ENCODE data around the gene MT1H. TPM values are rescaled to one million over a fixed set of nuclear protein-coding genes. Genes with fewer than 3 reads are reported as not detected.

MT1H gene
- total RNA-seq, 1 experiment from 2014 or later, result not detected

- Histone ChIP-seq H3K4me1 (ENCODE audit: control insufficient read depth in 1 of 2, insufficient read depth in 2 of 2, low read length in 2 of 2) (no peaks in the 10 kb centered on the region), H3K4me3 (replicated peaks in 1 of 2; ENCODE audit: low read depth in 1 of 2, low read length in 2 of 2) (no peak within 1 kb of the TSS), H3K9ac (ENCODE audit: low read length) (no peak within 1 kb of the TSS), H3K27ac (ENCODE audit: low read depth, low read length) (no peak within 1 kb of the TSS), H3K9me2 (ENCODE audit: insufficient read depth) (no peaks in the 10 kb centered on the region), H3K79me2 (ENCODE audit: insufficient read depth, low read length) (no peaks in the 10 kb centered on the region), H3K27me3 (ENCODE audit: insufficient read depth, low read length) (no peaks in the 10 kb centered on the region), H3K9me3 (ENCODE audit: control insufficient read depth in 1 of 2, insufficient read depth in 1 of 2, low read depth in 1 of 2, low read length in 2 of 2) (no peaks in the 10 kb centered on the region), H3K4me2 (ENCODE audit: low read length) (no peak within 1 kb of the TSS), H3K36me3 (ENCODE audit: control insufficient read depth in 1 of 2, insufficient read depth in 2 of 2, low read length in 2 of 2) (no peaks in the 10 kb centered on the region), H2AFZ (ENCODE audit: low read depth, low read length, poor library complexity, severe bottlenecking) (no peak within 1 kb of the TSS), H4K20me1 (ENCODE audit: insufficient read depth) (no peaks in the 10 kb centered on the region)
- TF ChIP-seq EZH2phosphoT487 (IDR thresholded peaks at IDR 0.05; ENCODE audit: borderline replicate concordance) (no peak), CEBPB (IDR thresholded peaks at IDR 0.05; ENCODE audit: low read depth) (no peak), SIN3A (IDR thresholded peaks at IDR 0.05; ENCODE audit: low read depth) (no peak), FOSL1 (IDR thresholded peaks at IDR 0.05; ENCODE audit: low read depth) (no peak), RAD21 (IDR thresholded peaks at IDR 0.05; ENCODE audit: low read depth) (no peak), POLR2AphosphoS5 (IDR thresholded peaks at IDR 0.05; ENCODE audit: low read depth, low read length) (no peak), JUND (IDR thresholded peaks at IDR 0.05) (no peak), YY1 (IDR thresholded peaks at IDR 0.05; ENCODE audit: extremely low read depth, insufficient replicate concordance, low read depth, low read length) (no peak), TCF7L2 (IDR thresholded peaks at IDR 0.05; ENCODE audit: borderline replicate concordance, extremely low read depth, insufficient read depth, insufficient read length) (no peak), SP1 (IDR thresholded peaks at IDR 0.05; ENCODE audit: low read depth) (no peak), ELF1 (IDR thresholded peaks at IDR 0.05; ENCODE audit: borderline replicate concordance, low read depth) (no peak), ZFX (IDR thresholded peaks at IDR 0.05) (no peak), ZNF274 (IDR thresholded peaks at IDR 0.05; ENCODE audit: low read depth, low read length) (no peak), CBX3 (IDR thresholded peaks at IDR 0.05; ENCODE audit: low read depth) (no peak), POLR2A (IDR thresholded peaks at IDR 0.05; ENCODE audit: borderline replicate concordance, extremely low read depth, insufficient read depth, insufficient read length) (no peak), ZBTB33 (IDR thresholded peaks at IDR 0.05; ENCODE audit: extremely low read depth, insufficient replicate concordance, low read length) (no peak), EZH2 (IDR thresholded peaks at IDR 0.05) (no peak)
- TF ChIP-seq, protein P1, sequence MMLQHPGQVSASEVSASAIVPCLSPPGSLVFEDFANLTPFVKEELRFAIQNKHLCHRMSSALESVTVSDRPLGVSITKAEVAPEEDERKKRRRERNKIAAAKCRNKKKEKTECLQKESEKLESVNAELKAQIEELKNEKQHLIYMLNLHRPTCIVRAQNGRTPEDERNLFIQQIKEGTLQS (IDR thresholded peaks at IDR 0.05), result no peak
- DNase-seq (ENCODE audit: low read depth, low spot score), result no peak
- ChIA-PET CTCF (no interaction called here), RAD21 (ENCODE audit: low non-redundant PET in 1 of 2, low total read pairs in 2 of 2, uncharacterized antibody in 2 of 2, unreplicated experiment in 2 of 2) (no interaction called here), POLR2A (no interaction called here)
- intact Hi-C loops (cut with micrococcal nuclease), result no loop called here
- BruUV-seq (replicated peaks), result no TSS peak
- ATAC-seq, result no peak
These were observed 1.7 kb upstream of the MT1H start, which contains the start of gene MT1G for GRCh38 chr16:56667581-56668571. Gene MT1G (minus strand): TSS chr16:56668065. CDS start chr16:56667993, 72 bp downstream.

All from HCT116 (cell line).